ENCODE results near the gene LSAMP. TPM values are rescaled to one million over a fixed set of nuclear protein-coding genes. Genes with fewer than 3 reads are reported as not detected.

LSAMP gene
- total and polyA plus RNA-seq, 2 of the 4 experiments (the other 2 are of a cell fraction): 7.9 to 8.0 TPM

GRCh38 chr3:116191409-116191808 is 253.9 kb downstream of the LSAMP start:
- WGBS, 2 experiments (ENCODE audit: extremely low coverage in 2 of 2, insufficient read length in 1 of 2): no CpG with 5 or more reads among the region's 2 CpGs
- no peak overlapping the region for H3K4ac ChIP-seq (ENCODE audit: low read depth, low read length)
- TF ChIP-seq CHD1 (IDR thresholded peaks at IDR 0.05; ENCODE audit: low read depth, low read length) (no peak), SMC3 (IDR thresholded peaks at IDR 0.05; ENCODE audit: low read depth, low read length) (no peak), CEBPB (IDR thresholded peaks at IDR 0.05; ENCODE audit: low read depth, low read length) (no peak), POLR2A (IDR thresholded peaks at IDR 0.05; ENCODE audit: low read depth, low read length) (no peak), RCOR1 (IDR thresholded peaks at IDR 0.05; ENCODE audit: insufficient replicate concordance, low read length) (no peak), MXI1 (IDR thresholded peaks at IDR 0.05; ENCODE audit: borderline replicate concordance, low read depth, low read length) (no peak), USF2 (IDR thresholded peaks at IDR 0.05; ENCODE audit: low read depth, low read length) (no peak), RAD21 (IDR thresholded peaks at IDR 0.05; ENCODE audit: low read length) (no peak), MAFK (IDR thresholded peaks at IDR 0.05; ENCODE audit: low read depth, low read length) (no peak), FOS (IDR thresholded peaks at IDR 0.05; ENCODE audit: low read depth, low read length) (no peak), NFE2L2 (IDR thresholded peaks at IDR 0.05; ENCODE audit: low read depth, low read length) (no peak), BHLHE40 (IDR thresholded peaks at IDR 0.05; ENCODE audit: low read depth, low read length) (no peak), RFX5 (IDR thresholded peaks at IDR 0.05; ENCODE audit: low read depth, low read length) (no peak), MAZ (IDR thresholded peaks at IDR 0.05; ENCODE audit: borderline replicate concordance, low read depth, low read length) (no peak)
- TF ChIP-seq, protein P1, sequence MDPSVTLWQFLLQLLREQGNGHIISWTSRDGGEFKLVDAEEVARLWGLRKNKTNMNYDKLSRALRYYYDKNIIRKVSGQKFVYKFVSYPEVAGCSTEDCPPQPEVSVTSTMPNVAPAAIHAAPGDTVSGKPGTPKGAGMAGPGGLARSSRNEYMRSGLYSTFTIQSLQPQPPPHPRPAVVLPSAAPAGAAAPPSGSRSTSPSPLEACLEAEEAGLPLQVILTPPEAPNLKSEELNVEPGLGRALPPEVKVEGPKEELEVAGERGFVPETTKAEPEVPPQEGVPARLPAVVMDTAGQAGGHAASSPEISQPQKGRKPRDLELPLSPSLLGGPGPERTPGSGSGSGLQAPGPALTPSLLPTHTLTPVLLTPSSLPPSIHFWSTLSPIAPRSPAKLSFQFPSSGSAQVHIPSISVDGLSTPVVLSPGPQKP (IDR thresholded peaks at IDR 0.05; ENCODE audit: borderline replicate concordance, low read depth, low read length): no peak
- TF ChIP-seq, protein P2, sequence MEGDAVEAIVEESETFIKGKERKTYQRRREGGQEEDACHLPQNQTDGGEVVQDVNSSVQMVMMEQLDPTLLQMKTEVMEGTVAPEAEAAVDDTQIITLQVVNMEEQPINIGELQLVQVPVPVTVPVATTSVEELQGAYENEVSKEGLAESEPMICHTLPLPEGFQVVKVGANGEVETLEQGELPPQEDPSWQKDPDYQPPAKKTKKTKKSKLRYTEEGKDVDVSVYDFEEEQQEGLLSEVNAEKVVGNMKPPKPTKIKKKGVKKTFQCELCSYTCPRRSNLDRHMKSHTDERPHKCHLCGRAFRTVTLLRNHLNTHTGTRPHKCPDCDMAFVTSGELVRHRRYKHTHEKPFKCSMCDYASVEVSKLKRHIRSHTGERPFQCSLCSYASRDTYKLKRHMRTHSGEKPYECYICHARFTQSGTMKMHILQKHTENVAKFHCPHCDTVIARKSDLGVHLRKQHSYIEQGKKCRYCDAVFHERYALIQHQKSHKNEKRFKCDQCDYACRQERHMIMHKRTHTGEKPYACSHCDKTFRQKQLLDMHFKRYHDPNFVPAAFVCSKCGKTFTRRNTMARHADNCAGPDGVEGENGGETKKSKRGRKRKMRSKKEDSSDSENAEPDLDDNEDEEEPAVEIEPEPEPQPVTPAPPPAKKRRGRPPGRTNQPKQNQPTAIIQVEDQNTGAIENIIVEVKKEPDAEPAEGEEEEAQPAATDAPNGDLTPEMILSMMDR (conservative IDR thresholded peaks at IDR 0.05; ENCODE audit: low read depth, low read length): no peak
- H4K91ac ChIP-seq (ENCODE audit: insufficient read depth, low read depth, low read length): no peak overlapping the region
- dilution Hi-C loops (cut with HindIII; ENCODE audit: low sequenced_read_pairs, unreplicated experiment) (no loop called here), in situ Hi-C loops (cut with MboI; ENCODE audit: low sequenced_read_pairs) (no loop called here), intact Hi-C loops (cut with micrococcal nuclease) (no loop called here)
- no peak overlapping the region for H2BK15ac ChIP-seq (ENCODE audit: low read depth, low read length)
- no peaks in the 10 kb centered on the region for H3K27me3 ChIP-seq (ENCODE audit: control insufficient read depth, insufficient read depth, low read length)
- CTCF ChIA-PET: no interaction called here
- H4K8ac ChIP-seq (ENCODE audit: low read depth in 2 of 2, low read length in 2 of 2): no peak overlapping the region
- no peaks in the 10 kb centered on the region for H3K9me1 ChIP-seq (ENCODE audit: insufficient read depth, low read length)
- no peak overlapping the region for H3K9ac ChIP-seq (ENCODE audit: low read depth, low read length)
- H3K18ac ChIP-seq (ENCODE audit: low read depth, low read length): no peak overlapping the region
- no peak overlapping the region for H2BK20ac ChIP-seq (ENCODE audit: low read depth, low read length)
- no peak for DNase-seq
- no peak for ATAC-seq (ENCODE audit: low read depth)
- H2BK5ac ChIP-seq (ENCODE audit: low read depth, low read length, poor library complexity, severe bottlenecking): no peak overlapping the region
- no peak overlapping the region for H2AK9ac ChIP-seq (replicated peaks; ENCODE audit: low read depth, low read length, poor library complexity)
- H3K36me3 ChIP-seq (ENCODE audit: control insufficient read depth, insufficient read depth, low read length): no peaks in the 10 kb centered on the region
- H3K9me3 ChIP-seq (ENCODE audit: control insufficient read depth, insufficient read depth, low read length): no peaks in the 10 kb centered on the region
- no peak overlapping the region for H3K27ac ChIP-seq (ENCODE audit: insufficient read depth, low read length)
- H3K79me1 ChIP-seq (ENCODE audit: low read depth in 1 of 2, low read length in 2 of 2): no peaks in the 10 kb centered on the region
- no peak overlapping the region for H2BK120ac ChIP-seq (ENCODE audit: low read depth, low read length)
- peaks cover 3% of the 10 kb centered on the region; the same call in 1 of the 2 replicates for H3K4me1 ChIP-seq (ENCODE audit: control insufficient read depth, insufficient read depth, low read length)
- H3K4me2 ChIP-seq (ENCODE audit: low read depth, low read length): no peak overlapping the region
- no peak overlapping the region for H3K14ac ChIP-seq (replicated peaks; ENCODE audit: low read depth, low read length)
- POLR2A ChIA-PET (ENCODE audit: unreplicated experiment): no interaction called here
- no peaks in the 10 kb centered on the region for H4K20me1 ChIP-seq (ENCODE audit: insufficient read depth, low read length)
- H4K5ac ChIP-seq (ENCODE audit: low read depth, low read length): no peak overlapping the region
- no peak overlapping the region for H2AK5ac ChIP-seq (ENCODE audit: low read depth, low read length)
- H3K23ac ChIP-seq (ENCODE audit: low read depth, low read length): no peak overlapping the region
- H2AFZ ChIP-seq (replicated peaks; ENCODE audit: low read length, poor library complexity): no peak overlapping the region
- no TSS peak for BruUV-seq (replicated peaks)
- no peak overlapping the region for H3K4me3 ChIP-seq (ENCODE audit: insufficient read depth, low read depth, low read length)
- H3K56ac ChIP-seq (ENCODE audit: extremely low read depth, insufficient read depth, low read length): no peak overlapping the region
